RWPE1 (cell line): ENCODE results near the gene HOXB4.

Experiments
- CTCF ChIA-PET: fragments of 350-600 bp; sonication (Branson Sonifier 250); formaldehyde crosslinking; extraction: SDS; loops from one replicate; lab custom pipeline; 2021; lab: Yijun Ruan, JAX
- POLR2A ChIA-PET: fragments of 400-600 bp; formaldehyde crosslinking; extraction: SDS; loops from one replicate; lab custom pipeline; 2020; ENCODE audit warnings: antibody characterized with exemption; ENCODE audit not compliant: low non-redundant PET; lab: Yijun Ruan, JAX
- DNase-seq: peaks from one replicate; pipeline ENCODE4 v3.0.0; 2012; ENCODE audit warnings: low spot score
- H3K27ac ChIP-seq: fragments of 450-650 bp; 2 replicates; pipeline ENCODE4 v1.5.1; 2017
- CTCF ChIP-seq: fragments of 450-650 bp; conservative IDR thresholded peaks from 2 replicates; pipeline ENCODE4 v1.5.1; 2017; ENCODE audit warnings: low read depth, mild to moderate bottlenecking

The HOXB4 gene

GRCh38 chr17:48610282-48611211, 32.4 kb upstream of the HOXB4 start, which contains the start of gene HOXB7:
HOXB7 (minus strand) TSS chr17:48611017; CDS start chr17:48610918, 99 bp downstream.
- peak within 1 kb of the TSS; percentile 92 for H3K27ac ChIP-seq
- ChIA-PET POLR2A (no interaction called here), CTCF (interaction anchor here (1.2 to 2.6 kb wide), 2 partner anchors 8 to 10 kb away, joined by 3 to 15 read pairs; no protein-coding TSS in a partner anchor)
- TF ChIP-seq CTCF, result no peak
- DNase-seq, result peak; percentile 83

GRCh38 chr17:48609759-48610281, 31.7 kb upstream of the HOXB4 start:
- TF ChIP-seq CTCF, result no peak
- DNase-seq, result no peak
- ChIA-PET POLR2A (no interaction called here), CTCF (interaction anchor here (0.6 to 2.6 kb wide), 3 partner anchors 9 to 275 kb away, joined by 3 to 15 read pairs (median 3); no protein-coding TSS in a partner anchor)
- peak overlapping the region; percentile 92 for H3K27ac ChIP-seq

- ChIA-PET POLR2A (no interaction called here), CTCF (interaction anchor here (0.6 to 2.6 kb wide), 3 partner anchors 8 to 275 kb away, joined by 3 to 15 read pairs (median 3); no protein-coding TSS in a partner anchor)
- peak overlapping the region; percentile 92 for H3K27ac ChIP-seq
- no peak for TF ChIP-seq CTCF
- DNase-seq, result no peak
Measured at GRCh38 chr17:48609033-48609432, 30.9 kb upstream of the HOXB4 start.

GRCh38 chr17:48608494-48608834, 30.3 kb upstream of the HOXB4 start:
- POLR2A ChIA-PET, result no interaction called here
- no peak for TF ChIP-seq CTCF
- CTCF ChIA-PET, result interaction anchor here (0.6 to 2.6 kb wide), 2 partner anchors 10 to 222 kb away, joined by 5 to 15 read pairs; no protein-coding TSS in a partner anchor
- DNase-seq, result no peak
- peak overlapping the region; percentile 92; the same call in 1 of the 2 replicates for H3K27ac ChIP-seq

GRCh38 chr17:48606892-48607614, 28.9 kb upstream of the HOXB4 start:
- ChIA-PET POLR2A (no interaction called here), CTCF (interaction anchor here (0.6 kb wide), 1 partner anchor 760 kb away, joined by 3 read pairs; no protein-coding TSS in a partner anchor)
- H3K27ac ChIP-seq, result peak overlapping the region; percentile 45
- no peak for DNase-seq
- no peak for TF ChIP-seq CTCF
